HG02884 (cell line): ENCODE data around the gene ITGAD.
"Not testable (repeated sequence)": the region's sequence is repeated elsewhere in the genome, so short reads cannot be mapped to it uniquely, and the experiment has no call there.

Experiments used
- ATAC-seq: cut with Tn5 transposase; IDR thresholded peaks from one replicate; pipeline ENCODE4 v1.9.1; 2021; ENCODE audit warnings: mild to moderate bottlenecking, moderate library complexity; ENCODE audit not compliant: unreplicated experiment

ITGAD gene

DNA sequence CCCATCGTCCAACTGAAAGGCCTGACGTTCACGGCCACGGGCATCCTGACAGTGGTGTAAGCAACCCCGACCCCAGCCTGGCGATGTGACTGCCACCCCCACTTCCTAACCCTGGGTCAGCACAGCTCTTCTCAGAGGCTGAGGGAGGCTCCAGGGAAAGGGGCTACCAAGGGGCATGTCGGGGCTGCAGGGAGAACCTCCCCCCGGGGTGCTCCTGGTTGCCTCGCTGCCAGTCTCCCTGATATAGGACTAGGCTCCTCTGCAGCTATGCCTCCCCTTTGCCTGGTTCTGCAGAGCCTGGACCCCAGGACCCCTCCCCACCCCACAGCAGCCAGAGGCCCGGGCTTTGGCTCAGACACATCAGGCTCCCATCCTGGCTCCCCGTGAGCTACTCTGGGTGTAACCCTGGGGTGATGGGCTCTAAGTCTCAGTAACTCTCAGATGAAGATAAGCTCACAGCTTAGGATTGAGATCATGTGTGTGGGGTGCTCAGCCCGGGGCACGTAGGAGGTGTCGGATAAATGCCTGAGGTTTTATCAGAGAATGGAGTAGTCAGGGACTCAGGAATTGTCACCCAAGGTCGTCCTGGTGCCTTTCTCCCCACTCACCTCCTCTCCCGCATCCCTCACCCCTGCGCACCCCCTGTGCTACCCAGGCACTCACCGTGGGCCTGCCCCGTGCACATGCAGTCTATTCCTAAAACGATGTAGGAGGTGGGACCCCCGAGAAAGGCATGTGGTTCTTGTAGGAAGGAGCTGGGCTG, 10.6 kb downstream of the ITGAD start:
- ATAC-seq, result no peak

DNA sequence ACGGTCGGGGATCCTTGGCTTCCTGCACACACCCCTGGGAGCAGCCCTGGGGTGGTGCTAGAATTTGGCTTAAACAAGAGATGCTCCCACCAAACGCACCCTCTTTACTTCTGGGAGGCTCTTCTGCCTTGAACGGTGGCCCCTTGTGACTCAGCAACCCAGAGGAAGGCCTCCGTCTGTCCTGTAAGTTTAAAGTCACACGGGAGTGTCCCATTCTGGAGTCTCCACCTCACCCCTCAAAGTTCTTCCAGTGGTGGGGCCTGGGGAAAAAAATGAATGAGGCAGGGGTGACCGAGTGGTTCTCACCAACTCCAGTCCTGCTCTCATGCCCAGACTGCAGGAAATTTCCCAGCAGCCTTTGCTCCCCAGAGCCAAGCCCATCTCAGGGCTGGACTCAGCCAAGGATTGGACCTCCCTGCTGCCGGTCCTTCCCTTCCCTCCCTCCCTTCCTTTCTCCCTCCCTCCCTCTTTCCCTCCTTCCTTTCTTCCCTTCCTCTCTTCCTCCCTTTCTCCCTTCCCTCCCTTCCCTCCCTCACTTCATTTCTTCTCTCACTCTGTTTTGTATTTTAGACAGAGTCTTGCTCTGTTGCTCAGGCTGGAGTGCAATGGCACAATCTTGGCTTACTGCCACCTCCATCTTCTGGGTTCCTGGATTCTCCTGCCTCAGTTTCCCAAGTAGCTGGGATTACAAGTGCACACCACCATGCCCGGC, 11.4 kb downstream of the ITGAD start:
- ATAC-seq, result no peak

DNA sequence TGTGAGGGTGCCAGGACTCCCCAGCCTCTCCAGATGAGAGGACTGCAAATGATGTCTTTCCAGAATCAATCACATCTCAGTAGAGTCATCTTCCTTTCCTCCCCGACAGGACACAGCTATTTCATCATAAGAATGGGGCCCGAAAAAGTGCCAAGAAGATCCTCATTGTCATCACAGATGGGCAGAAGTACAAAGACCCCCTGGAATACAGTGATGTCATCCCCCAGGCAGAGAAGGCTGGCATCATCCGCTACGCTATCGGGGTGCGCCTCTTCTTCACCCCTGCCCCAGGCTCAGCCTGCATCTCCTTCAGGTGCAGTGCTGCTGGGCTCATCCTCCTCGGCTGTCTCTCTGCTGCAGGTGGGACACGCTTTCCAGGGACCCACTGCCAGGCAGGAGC, 14.3 kb downstream of the ITGAD start:
- no peak for ATAC-seq

DNA sequence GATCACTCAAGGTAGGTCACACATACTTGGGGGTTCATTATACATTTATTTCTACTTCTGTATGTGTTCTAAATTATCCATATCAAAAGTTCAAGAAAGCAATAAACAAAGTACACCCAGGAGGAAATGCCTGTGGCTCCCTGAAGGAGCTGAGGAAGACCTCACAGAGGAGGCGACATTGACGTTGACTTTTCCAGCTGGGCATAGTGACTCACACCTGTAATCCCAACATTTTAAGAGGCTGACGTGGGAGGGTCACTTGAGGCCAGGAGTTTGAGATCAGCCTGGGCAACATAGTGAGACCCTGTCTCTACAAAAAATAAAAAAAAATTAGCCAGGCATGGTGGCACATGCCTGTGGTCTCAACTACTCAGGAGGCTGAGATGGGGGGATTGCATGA, 16.3 kb downstream of the ITGAD start:
- no peak for ATAC-seq

DNA sequence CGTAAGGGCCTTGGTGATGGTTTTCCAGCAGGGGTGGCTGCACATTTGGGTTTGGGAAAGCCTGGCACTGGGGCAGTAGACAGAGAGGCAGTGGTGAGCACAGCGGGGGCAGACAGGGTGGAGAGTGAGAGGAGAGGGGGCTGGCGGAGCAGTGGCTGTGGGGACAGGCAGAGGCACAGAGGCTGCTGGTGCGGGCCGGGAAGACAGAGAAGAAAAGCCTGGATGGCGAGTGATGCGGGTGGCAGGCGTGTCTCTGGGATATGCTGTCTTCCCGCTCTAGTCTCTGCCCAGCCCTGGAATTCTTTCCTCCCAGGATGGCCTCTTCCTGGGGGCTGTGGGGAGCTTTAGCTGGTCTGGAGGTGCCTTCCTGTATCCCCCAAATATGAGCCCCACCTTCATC, 16.9 kb downstream of the ITGAD start:
- ATAC-seq, result no peak

DNA sequence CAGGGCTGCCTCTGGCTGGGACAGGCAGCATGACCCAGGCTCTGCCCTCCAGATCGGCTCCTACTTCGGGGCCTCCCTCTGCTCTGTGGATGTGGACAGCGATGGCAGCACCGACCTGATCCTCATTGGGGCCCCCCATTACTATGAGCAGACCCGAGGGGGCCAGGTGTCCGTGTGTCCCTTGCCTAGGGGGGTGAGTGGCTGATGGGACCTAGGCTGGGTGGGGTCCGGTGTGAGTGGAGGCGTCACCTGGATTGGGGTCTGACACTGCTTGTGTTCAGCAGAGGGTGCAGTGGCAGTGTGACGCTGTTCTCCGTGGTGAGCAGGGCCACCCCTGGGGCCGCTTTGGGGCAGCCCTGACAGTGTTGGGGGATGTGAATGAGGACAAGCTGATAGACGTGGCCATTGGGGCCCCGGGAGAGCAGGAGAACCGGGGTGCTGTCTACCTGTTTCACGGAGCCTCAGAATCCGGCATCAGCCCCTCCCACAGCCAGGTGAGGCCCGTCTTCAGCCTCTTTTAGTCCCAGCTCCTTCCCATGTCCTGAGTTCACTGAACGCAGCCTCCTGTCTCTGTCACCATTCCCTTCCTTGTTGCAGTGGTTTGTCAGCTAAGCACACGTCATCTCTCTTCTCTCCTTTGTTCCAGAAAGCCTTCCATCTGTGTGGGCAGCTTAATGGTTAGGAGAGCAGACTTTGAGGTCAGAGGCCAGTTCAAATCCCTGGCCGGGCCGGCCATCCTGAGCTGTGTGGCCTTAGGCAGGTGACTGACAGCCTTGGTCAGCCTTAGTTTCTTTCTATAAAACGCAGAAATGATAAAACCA, 18.1 kb downstream of the ITGAD start:
- no peak for ATAC-seq

DNA sequence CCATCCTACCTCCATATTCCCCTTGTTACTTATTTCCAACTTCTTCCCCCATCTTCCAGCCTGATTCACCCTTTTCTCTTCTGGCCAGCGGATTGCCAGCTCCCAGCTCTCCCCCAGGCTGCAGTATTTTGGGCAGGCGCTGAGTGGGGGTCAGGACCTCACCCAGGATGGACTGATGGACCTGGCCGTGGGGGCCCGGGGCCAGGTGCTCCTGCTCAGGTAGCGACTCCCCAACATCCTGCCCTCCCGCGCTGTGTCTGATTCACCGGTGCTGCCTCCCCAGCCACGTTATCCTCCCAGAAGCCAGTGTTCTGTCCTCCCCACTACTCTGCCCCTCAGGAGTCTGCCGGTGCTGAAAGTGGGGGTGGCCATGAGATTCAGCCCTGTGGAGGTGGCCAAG, 19.6 kb downstream of the ITGAD start:
- no peak for ATAC-seq

DNA sequence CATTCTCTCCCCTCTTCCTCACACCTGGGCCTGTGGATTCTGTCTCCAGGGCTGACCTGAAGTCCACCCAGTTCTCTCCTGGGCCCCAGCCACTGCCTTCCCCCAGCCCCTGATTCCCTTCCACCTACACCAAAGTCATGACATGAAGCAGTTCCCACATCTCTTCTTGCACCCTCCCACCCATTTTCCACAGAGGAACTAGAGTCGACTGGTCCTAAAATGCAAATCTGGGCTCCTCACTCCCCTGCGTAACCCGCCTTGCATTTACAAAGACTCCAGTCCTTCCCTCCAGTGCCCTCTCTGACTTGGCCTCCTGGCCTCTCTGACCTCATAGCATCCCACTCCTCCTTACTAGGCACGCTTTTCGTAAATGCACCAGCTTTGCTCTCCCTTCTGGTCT, 20.2 kb downstream of the ITGAD start:
- ATAC-seq, result no peak

DNA sequence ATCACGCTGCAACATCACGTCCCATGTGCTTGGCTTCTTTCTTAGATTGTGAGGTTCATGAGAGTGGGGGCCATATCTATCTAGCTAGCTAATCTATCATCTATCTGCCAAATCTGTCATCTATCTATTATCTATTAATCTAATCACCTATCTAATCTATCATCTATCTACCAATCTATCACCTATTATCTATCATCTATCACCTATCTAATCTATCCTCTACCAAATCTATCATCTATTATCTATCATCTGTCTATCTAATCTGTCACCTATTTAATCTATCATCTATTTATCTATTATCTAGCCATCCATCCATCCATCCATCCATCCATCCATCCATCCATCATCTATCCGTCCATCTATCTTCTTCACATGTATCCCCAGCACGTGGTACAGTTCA, 20.8 kb downstream of the ITGAD start:
- no peak for ATAC-seq

DNA sequence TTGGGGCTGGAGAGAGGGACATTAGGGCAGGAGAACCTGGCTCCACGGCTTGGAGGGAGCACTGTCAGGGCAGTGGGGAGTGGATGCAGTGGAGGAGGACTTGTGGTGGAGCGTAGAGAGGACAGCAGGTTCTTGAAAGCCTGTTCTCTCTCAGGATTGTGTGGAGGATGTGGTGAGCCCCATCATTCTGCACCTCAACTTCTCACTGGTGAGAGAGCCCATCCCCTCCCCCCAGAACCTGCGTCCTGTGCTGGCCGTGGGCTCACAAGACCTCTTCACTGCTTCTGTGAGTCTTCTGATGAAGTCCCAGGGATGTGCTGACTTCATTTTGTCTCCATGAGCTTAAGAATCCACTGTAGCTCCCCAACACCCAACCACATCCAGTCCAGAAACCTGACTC, 21.6 kb downstream of the ITGAD start:
- no peak for ATAC-seq

DNA sequence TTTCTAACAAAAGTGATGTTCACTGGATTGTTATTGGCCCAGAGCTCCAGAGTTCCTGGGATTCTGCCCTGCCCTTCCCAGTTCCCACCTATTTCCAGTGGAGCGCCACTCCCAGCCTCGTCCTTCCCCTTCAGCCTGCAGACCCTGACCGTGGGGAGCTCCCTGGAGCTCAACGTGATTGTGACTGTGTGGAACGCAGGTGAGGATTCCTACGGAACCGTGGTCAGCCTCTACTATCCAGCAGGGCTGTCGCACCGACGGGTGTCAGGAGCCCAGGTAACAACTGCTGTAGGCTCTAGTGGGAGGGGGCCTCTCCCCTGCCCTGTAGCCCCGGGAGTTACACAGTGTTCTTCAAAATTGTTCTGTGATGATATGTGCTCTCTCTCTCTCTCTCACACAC, 23.2 kb downstream of the ITGAD start:
- no peak for ATAC-seq

DNA sequence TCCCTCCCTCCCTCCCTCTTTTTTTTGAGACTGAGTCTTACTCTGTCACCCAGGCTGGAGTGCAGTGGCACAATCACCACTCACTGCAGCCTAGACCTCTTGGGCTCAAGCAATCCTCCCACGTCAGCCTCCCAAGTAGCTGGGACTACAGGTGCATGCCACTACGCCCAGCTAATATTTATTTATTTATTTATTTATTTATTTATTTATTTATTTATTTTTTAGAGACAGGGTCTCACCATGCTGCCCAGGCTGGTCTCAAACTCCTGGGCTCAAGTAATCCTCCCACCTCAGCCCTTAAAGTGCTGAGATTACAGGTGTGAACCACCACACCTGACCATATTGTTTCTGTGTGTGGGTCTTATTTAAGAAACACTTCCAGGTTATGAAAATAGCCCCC, 23.9 kb downstream of the ITGAD start:
- ATAC-seq, result not testable (repeated sequence)

DNA sequence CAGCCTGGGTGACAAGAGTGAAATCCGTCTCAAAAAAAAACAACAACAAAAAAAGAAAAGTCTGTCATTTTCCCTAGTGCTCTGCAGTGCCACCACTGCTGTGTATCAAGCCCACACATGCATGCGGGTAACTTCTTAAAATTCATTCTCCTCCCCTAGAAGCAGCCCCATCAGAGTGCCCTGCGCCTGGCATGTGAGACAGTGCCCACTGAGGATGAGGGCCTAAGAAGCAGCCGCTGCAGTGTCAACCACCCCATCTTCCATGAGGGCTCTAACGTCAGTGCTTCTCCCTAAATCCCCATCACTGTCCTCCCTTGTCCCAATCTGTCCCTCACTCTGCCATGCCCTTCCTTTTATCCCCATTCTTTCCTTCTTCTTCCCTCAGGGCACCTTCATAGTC, 24.8 kb downstream of the ITGAD start:
- ATAC-seq, result no peak

DNA sequence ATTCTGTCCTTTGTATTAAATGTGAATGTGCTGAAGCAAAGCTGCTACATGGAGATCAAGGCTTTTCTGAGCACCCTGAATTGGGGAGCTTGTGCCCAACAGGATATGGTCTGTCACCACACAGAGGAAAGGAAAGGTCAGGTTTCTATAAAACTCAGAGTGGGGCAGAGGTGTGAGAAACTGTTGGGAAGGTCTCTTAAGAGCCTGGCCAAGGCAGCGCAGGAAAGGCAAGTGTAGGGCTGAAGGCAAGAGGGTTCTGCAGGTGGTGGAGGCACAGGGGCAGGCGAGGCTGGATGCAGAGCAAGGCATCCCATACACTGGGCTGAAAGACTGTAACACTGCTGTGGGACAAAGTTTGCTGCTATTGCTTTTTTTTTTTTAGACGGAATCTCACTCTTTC, 26.9 kb downstream of the ITGAD start:
- ATAC-seq, result no peak

DNA sequence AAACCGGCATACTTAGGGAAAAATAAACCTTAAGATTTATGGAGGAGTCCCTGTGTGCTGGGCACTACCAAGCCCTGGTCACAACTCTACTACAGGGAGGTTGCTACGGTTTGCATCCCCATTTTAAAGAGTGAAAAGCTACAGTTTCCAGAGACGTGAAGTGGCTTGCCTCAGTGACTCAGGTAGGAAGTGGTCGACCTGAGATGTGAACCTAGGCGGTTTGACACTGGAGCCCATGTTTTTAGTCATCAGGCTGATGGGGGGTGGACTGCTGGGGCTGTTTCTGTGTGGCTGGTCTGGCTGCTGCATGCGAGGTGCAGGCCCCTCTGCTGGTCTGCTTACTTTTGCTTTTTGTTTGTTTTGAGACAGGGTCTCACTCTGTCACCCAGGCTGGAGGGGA, 28.5 kb downstream of the ITGAD start:
- no peak for ATAC-seq

DNA sequence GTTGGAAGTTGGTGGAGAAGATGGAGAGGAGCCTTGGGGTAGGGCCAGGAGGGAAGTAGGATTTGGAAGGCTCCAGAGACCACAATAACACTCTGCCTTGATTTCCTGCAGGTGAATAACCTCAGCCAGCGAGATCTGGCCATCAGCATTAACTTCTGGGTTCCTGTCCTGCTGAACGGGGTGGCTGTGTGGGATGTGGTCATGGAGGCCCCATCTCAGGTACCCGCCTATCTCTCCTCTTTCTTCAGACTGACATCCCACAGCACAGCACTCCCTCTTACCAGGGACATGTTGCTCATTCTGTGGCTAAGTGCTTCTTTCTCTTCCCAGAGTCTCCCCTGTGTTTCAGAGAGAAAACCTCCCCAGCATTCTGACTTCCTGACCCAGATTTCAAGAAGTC, 30.1 kb downstream of the ITGAD start:
- no peak for ATAC-seq

DNA sequence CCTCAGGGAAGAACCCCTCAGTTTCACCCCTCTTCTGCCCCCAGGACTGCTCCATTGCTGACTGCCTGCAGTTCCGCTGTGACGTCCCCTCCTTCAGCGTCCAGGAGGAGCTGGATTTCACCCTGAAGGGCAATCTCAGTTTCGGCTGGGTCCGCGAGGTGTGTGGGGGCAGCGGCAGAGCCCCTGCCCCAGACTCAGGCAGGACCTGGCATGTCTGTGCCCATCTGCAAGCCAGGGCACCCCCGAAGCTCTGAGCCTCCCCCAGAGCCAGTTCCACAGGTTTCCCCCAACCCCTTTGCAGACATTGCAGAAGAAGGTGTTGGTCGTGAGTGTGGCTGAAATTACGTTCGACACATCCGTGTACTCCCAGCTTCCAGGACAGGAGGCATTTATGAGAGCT, 30.7 kb downstream of the ITGAD start:
- ATAC-seq, result no peak

DNA sequence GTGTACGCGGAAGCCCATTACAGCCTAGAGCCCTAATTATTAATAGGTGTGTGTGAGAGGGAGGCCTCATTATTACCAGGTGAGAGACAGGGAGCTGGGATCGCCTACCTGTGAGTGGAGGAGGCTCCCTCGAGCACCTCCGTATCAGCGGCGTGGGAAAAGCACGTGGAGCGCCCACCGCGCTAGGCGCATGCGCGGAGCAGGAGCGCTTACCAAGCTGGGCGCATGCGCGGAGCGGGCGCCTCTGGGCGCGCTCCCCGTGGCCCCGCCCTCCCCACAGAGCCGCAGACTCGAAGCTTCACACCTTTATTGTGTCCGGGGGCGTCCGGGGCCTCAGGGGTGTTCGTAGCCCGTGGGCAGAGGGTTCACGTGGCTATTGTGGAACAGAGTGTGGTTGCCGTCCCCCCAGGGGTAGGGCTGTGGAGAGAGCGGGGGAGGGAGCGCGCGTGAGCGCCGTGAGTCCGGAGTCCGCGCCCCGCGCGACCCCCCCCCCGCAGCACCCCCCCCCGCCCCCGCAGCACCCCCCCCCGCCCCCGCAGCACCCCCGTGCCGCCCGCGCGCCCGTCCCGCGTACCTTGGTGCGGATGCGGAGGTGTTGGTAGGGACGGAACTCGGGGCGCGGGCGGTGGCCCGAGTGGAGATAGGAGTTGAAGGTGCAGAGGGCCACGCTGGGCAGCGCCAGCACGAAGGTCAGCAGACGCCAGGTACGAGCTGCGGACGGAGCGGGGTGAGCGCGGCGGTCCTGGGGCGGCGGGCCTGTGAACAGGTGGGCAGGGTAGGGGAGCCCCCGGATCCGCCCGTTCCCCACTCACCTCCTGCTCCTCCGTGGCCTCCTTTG, 34.5 kb downstream of the ITGAD start:
- no peak for ATAC-seq

DNA sequence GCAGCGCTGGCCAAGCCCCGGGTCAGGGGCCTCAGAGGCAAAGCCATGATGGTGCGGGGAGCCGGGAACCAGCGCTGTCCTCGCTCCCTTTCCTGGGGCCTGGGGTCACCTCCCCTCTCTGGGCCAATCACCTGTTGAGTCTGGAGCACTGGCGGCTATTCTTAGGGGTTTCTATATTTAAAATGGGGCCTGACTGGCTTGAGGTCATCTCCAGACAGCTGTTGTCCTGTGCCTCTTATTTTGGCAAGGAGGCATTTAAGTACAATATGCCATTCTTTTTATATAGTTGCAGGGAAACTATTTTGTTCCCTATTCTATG, 35.1 kb downstream of the ITGAD start, which contains the start of gene COX6A2:
Gene COX6A2, minus strand, starts transcription at position 82 of the 319 bp plus-strand sequence. Its CDS starts 35 bp downstream, at position 47.
- ATAC-seq, result no peak

DNA sequence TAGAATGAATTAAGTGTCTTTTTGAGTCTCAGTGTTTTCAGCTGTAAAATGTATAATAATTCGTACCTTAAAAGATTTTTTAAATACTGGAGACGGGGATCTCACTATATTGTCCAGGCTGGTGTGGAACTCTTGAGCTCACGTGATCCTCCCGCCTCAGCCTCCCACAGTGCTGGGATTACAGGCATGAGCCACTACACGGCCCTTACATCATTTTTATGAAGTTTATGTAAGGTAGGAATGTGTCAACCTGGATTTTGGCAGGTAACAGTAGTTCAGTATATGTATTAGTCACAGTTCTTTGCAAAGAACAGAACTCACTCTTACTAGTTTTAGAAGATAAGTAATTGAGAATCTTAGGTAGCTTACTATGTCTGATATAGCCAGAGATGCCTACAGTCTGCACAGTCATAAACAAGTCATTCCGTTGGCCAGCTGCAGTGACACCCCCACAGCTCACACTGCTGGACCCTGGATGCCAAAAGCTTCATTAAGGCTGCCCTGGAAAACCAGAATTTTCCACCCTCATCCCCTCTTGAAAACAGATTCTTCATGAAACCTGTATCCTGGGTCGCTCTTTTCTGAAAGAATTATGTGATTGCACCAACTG, 35.6 kb downstream of the ITGAD start:
- no peak for ATAC-seq

DNA sequence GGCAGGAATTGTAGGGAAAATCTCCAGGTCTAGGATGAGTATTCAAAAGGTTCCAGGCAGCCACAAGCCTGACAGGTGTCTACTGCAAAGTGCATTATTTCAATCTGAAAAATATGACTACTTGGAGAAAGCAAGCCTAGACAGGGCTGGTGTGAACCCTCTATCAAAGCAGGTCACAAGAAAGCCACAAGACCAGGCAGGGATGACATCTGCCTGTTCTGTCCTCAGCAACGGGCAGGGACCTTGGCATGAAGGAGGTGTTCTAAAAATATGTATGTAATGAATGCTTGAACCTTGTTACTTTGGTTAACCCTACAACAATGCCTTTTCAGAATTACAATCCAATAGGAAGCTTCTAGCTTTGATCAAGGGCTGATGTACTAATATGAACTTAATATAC, 36.2 kb downstream of the ITGAD start:
- no peak for ATAC-seq
